ENCODE results near the gene C10orf53. TPM values are rescaled to one million over a fixed set of nuclear protein-coding genes. Genes with fewer than 3 reads are reported as not detected.

C10orf53 gene
- total RNA-seq, 4 donors from 2014 or later, result not detected

GRCh38 chr10:49642311-49642710 lies 37.1 kb upstream of the C10orf53 start:
- Histone ChIP-seq H3K27ac (no peak overlapping the region), H3K4me1 (no peaks in the 10 kb centered on the region), H3K9me3 (no peaks in the 10 kb centered on the region), H3K4me3 (no peak overlapping the region), H3K36me3 (no peaks in the 10 kb centered on the region), H3K27me3 (peaks cover 34% of the 10 kb centered on the region)
- WGBS, result 100% methylated on average over 2 of the region's 3 CpGs
- DNase-seq (ENCODE audit: low spot score in 2 of 2), result peak in 1 of 2 donors; percentile 37
- TF ChIP-seq POLR2AphosphoS5 (IDR thresholded peaks at IDR 0.05) (no peak), POLR2A (IDR thresholded peaks at IDR 0.05) (no peak), CTCF (IDR thresholded peaks at IDR 0.05) (no peak), EP300 (IDR thresholded peaks at IDR 0.05) (no peak)

- Histone ChIP-seq H3K4me3 (no peak overlapping the region), H3K27me3 (peaks cover 34% of the 10 kb centered on the region), H3K4me1 (no peaks in the 10 kb centered on the region), H3K36me3 (no peaks in the 10 kb centered on the region), H3K9me3 (no peaks in the 10 kb centered on the region), H3K27ac (no peak overlapping the region)
- DNase-seq (ENCODE audit: low spot score in 2 of 2), result peak in 1 of 2 donors; percentile 74
- 91% methylated on average over 4 of the region's 5 CpGs for WGBS
- TF ChIP-seq CTCF (IDR thresholded peaks at IDR 0.05), result no peak
- TF ChIP-seq POLR2A (IDR thresholded peaks at IDR 0.05), result no peak
- no peak for TF ChIP-seq EP300 (IDR thresholded peaks at IDR 0.05)
- no peak for TF ChIP-seq POLR2AphosphoS5 (IDR thresholded peaks at IDR 0.05)
These were observed 36.0 kb upstream of the C10orf53 start for GRCh38 chr10:49643241-49644034.

GRCh38 chr10:49644035-49644646 lies 35.3 kb upstream of the C10orf53 start:
- Histone ChIP-seq H3K27ac (no peak overlapping the region), H3K36me3 (no peaks in the 10 kb centered on the region), H3K9me3 (no peaks in the 10 kb centered on the region), H3K4me3 (no peak overlapping the region), H3K4me1 (no peaks in the 10 kb centered on the region), H3K27me3 (peaks cover 30% of the 10 kb centered on the region)
- peak in 1 of 2 donors; percentile 43 for DNase-seq (ENCODE audit: low spot score in 2 of 2)
- TF ChIP-seq EP300 (IDR thresholded peaks at IDR 0.05), result no peak
- no peak for TF ChIP-seq POLR2A (IDR thresholded peaks at IDR 0.05)
- TF ChIP-seq CTCF (IDR thresholded peaks at IDR 0.05), result no peak
- no peak for TF ChIP-seq POLR2AphosphoS5 (IDR thresholded peaks at IDR 0.05)
- WGBS, result 83% methylated on average over 6 of the region's 7 CpGs

- H3K27me3 ChIP-seq, result peaks cover 34% of the 10 kb centered on the region
- H3K27ac ChIP-seq, result no peak overlapping the region
- H3K36me3 ChIP-seq, result no peaks in the 10 kb centered on the region
- DNase-seq (ENCODE audit: low spot score in 2 of 2), result peak in 1 of 2 donors; percentile 65
- TF ChIP-seq POLR2AphosphoS5 (IDR thresholded peaks at IDR 0.05) (no peak), POLR2A (IDR thresholded peaks at IDR 0.05) (no peak), CTCF (IDR thresholded peaks at IDR 0.05) (no peak)
- no peaks in the 10 kb centered on the region for H3K9me3 ChIP-seq
- WGBS, result 100% methylated on average over 1 of the region's 8 CpGs
- no peak overlapping the region for H3K4me3 ChIP-seq
- no peaks in the 10 kb centered on the region for H3K4me1 ChIP-seq
These were observed 34.0 kb upstream of the C10orf53 start for GRCh38 chr10:49645417-49645816.

Data from suprapubic skin (tissue), 4 donors.